Epithelial cell of esophagus (primary cell): Measurements from ENCODE around the gene ARSD.
"Not testable (repeated sequence)": the region's sequence is repeated elsewhere in the genome, so short reads cannot be mapped to it uniquely, and the experiment has no call there.

Source experiments
- DNase-seq: peaks from one replicate; pipeline ENCODE4 v3.0.0; 2010; ENCODE audit warnings: low read depth
- H3K4me3 ChIP-seq: 2 replicates; pipeline ENCODE4 v1.5.1; 2011; ENCODE audit warnings: mild to moderate bottlenecking, low read length, control low read depth
- CTCF ChIP-seq: IDR thresholded peaks from 2 replicates; pipeline ENCODE4 v1.5.1; 2011; ENCODE audit warnings: low read depth, mild to moderate bottlenecking, low read length, control low read depth, inconsistent platforms; ENCODE audit not compliant: insufficient read depth; ENCODE audit errors: missing control alignments

Gene ARSD

GRCh38 chrX:2898846-2899512 is 30.2 kb downstream of the ARSD start:
- no peak for TF ChIP-seq CTCF
- DNase-seq, result peak; percentile 71
- H3K4me3 ChIP-seq, result no peak overlapping the region

- not testable (repeated sequence) for H3K4me3 ChIP-seq
Observed at GRCh38 chrX:2897690-2898623, 31.2 kb downstream of the ARSD start.

DNA sequence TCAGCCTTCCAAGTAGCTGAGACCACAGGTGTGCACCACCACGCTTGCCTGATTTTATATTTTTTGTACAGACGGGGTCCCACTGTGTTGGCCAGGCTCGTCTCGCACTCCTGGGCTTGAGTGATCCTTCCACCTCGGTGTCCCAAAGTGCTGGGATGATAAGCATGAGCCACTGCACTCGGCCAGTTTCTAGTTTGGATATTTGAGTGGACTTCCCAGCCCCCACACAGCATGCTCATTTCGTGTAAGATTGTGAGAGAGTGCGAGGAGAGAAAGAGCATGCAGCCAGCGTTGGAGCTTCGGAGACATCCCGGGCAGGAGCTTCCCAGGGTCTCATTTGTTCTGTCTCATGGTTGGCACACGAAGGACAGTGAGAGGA is 31.8 kb downstream of the ARSD start:
- no peak for DNase-seq
- no peak overlapping the region for H3K4me3 ChIP-seq
- TF ChIP-seq CTCF, result no peak

More at GRCh38 chrX:2897690-2898623, 31.2 kb downstream of the ARSD start:
- peak; percentile 38 for DNase-seq

DNA sequence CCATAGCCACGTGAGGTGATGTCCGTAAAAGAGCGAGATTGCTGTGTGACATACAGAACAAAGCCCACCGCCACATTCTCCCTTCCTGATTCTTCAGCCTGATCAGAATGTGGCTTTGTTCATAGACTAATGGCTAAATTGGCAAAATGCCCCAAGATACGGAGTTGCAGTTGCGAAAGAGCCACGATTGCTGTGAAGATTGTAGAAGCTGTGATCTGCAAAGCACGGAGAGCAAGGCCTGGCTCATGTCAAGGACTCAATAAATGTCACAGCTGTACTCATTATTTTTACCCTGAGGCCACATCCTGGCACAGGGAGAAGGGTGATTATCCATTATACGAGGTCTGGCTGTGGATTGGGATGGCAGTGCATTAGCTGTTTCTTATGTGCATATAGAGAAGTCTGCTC is 34.2 kb downstream of the ARSD start:
- no peak for TF ChIP-seq CTCF
- DNase-seq, result peak; percentile 47
- no peak overlapping the region for H3K4me3 ChIP-seq

DNA sequence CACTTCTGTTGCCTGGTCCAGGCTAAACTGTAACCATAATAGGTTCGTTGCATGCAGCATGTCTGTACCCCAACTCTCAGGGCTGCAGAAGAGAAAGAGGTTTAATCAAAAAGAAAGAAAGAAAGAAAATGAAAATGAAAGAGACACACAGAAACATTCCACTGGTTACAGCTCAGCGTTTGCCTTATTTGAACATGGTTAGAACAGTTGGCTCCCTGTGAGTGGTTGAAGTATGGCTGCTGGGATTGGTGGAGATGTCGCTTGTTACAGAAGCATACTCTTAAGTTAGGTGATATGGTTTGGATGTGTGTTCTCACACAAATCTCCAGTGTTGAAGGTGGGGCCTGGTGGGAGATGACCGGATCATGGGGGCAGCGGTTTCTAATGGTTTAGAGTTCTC is 36.3 kb downstream of the ARSD start:
- H3K4me3 ChIP-seq, result no peak overlapping the region
- no peak for TF ChIP-seq CTCF
- no peak for DNase-seq

DNA sequence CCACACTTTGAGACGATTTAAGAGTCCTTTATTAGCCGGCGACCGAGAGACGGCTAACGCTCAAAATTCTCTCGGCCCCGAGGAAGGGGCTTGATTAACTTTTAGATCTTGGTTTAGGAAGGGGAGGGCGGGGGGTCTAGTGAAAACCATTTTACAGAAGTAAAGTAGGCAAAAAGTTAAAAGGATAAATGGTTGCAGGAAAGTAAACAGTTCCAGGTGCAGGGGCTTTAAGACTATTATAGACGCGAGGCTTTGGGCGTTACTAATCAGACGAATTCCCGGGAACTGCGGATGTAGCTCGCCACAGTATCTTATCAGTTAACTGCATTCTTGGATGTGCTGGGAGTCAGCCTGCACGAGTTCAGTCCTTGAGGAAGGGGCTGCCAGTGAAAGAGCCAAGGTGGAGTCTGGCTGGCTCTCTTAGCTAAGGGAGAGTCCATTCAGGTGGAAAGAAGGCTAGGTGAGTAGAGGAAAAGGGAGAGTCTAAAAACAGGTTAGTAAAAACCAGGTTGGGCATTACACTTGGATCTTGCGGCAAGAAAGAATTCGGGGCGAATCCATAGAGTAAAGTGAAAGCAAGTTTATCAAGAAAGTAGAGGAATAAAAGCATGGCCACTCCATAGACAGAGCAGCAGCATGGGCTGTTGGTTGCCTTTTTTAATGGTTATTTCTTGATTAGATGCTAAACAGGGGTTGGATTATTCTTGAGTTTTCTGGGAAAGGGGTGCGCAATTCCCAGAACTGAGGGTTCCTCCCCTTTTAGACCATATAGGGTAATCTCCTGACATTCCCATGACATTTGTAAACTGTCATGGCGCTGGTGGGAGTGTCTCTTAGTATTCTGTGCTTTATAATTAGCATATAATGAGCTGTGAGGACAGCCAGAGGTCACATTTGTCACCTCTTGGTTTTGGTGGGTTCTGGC is 38.3 kb downstream of the ARSD start:
- not testable (repeated sequence) for DNase-seq, H3K4me3 ChIP-seq

DNA sequence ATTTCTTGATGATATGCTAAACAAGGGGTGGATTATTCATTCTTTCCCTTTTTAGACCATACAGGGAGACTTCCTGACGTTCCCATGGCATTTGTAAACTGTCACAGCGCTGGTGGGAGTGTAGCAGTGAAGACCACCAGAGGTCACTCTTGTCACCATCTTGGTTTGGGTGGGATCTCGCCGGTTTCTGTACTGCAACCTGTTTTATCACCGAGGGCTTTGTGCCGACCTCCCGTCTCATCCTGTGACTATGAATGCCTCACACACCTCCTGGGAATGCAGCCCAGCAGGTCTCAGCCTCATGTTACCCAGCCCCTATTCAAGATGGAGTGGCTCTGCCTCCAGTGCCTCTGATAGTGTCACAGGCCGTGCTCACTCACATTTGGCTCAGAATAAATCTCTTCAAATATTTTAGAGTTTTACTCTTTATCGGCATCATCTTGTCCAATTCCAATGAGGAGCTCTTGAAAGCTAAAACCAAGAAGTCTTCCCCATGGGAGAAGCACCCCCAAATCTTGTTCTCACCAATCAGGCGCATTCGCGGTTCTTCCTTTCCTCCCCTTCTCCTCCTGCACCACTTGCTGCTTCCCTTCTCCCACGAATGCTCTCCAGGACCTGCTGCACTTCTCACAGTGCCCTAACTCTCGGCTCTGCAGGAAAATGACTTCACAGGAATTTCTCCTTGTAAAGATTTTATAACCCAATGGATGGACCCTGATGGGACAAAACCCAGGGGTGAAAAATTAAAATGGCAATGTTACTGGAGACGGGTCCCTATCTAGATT is 39.2 kb downstream of the ARSD start:
- DNase-seq, result peak; percentile 23
- peak overlapping the region; percentile 11 for H3K4me3 ChIP-seq

GRCh38 chrX:2889045-2889605 is 40.0 kb downstream of the ARSD start:
- no peak for DNase-seq
- H3K4me3 ChIP-seq, result no peak overlapping the region
- TF ChIP-seq CTCF, result no peak
